ES-I3 (cell line): ENCODE data around the gene C5orf46.
"Not testable (repeated sequence)": the region's sequence is repeated elsewhere in the genome, so short reads cannot be mapped to it uniquely, and the experiment has no call there.

Experiments
- H3K36me3 ChIP-seq: 2 replicates; pipeline ENCODE4 v1.6.1; 2013; ENCODE audit warnings: mild to moderate bottlenecking, low read length, control low read depth, moderate library complexity; ENCODE audit not compliant: insufficient read depth
- H3K4me1 ChIP-seq: 2 replicates; pipeline ENCODE4 v1.6.1; 2013; ENCODE audit warnings: mild to moderate bottlenecking, control low read depth, low read length; ENCODE audit not compliant: insufficient read depth
- H3K9ac ChIP-seq: 2 replicates; pipeline ENCODE4 v1.6.1; 2013; ENCODE audit warnings: low read depth, mild to moderate bottlenecking, low read length, moderate library complexity
- H3K9me3 ChIP-seq: 2 replicates; pipeline ENCODE4 v1.6.1; 2013; ENCODE audit warnings: mild to moderate bottlenecking, low read length, moderate library complexity; ENCODE audit not compliant: control insufficient read depth, insufficient read depth

The C5orf46 gene

GRCh38 chr5:147879784-147880183 is 26.6 kb downstream of the C5orf46 start:
- no peak overlapping the region for H3K9ac ChIP-seq
- H3K36me3 ChIP-seq, result no peaks in the 10 kb centered on the region
- no peaks in the 10 kb centered on the region for H3K9me3 ChIP-seq
- H3K4me1 ChIP-seq, result peaks cover 36% of the 10 kb centered on the region

- Histone ChIP-seq H3K9ac (no peak within 1 kb of the TSS), H3K4me1 (peaks cover 36% of the 10 kb centered on the region), H3K36me3 (no peaks in the 10 kb centered on the region), H3K9me3 (no peaks in the 10 kb centered on the region)
Measured at GRCh38 chr5:147878066-147878759, 28.1 kb downstream of the C5orf46 start, which contains the start of gene SCGB3A2. TSS of gene SCGB3A2 (plus strand) at chr5:147878711. CDS start at chr5:147878804, 93 bp downstream.

- Histone ChIP-seq H3K9ac (no peak overlapping the region), H3K9me3 (no peaks in the 10 kb centered on the region), H3K4me1 (peaks cover 28% of the 10 kb centered on the region), H3K36me3 (peaks cover 6% of the 10 kb centered on the region)
Measured at GRCh38 chr5:147876626-147877025, 29.7 kb downstream of the C5orf46 start.

- Histone ChIP-seq H3K36me3 (peaks cover 8% of the 10 kb centered on the region), H3K9me3 (no peaks in the 10 kb centered on the region), H3K4me1 (peaks cover 28% of the 10 kb centered on the region), H3K9ac (no peak overlapping the region)
Measured at GRCh38 chr5:147876141-147876540, 30.2 kb downstream of the C5orf46 start.

- H3K9me3 ChIP-seq, result no peaks in the 10 kb centered on the region
- peaks cover 8% of the 10 kb centered on the region for H3K36me3 ChIP-seq
- peaks cover 28% of the 10 kb centered on the region for H3K4me1 ChIP-seq
- peak overlapping the region; percentile 44 for H3K9ac ChIP-seq
Measured at GRCh38 chr5:147874910-147875367, 31.4 kb downstream of the C5orf46 start.

GRCh38 chr5:147874118-147874875 is 32.0 kb downstream of the C5orf46 start:
- H3K9me3 ChIP-seq, result not testable (repeated sequence)
- Histone ChIP-seq H3K4me1 (peaks cover 28% of the 10 kb centered on the region), H3K36me3 (peaks cover 12% of the 10 kb centered on the region), H3K9ac (peak overlapping the region; percentile 44)

GRCh38 chr5:147872744-147873435 is 33.4 kb downstream of the C5orf46 start:
- Histone ChIP-seq H3K9ac (peak overlapping the region; percentile 85), H3K4me1 (peaks cover 26% of the 10 kb centered on the region), H3K36me3 (peaks cover 17% of the 10 kb centered on the region)
- not testable (repeated sequence) for H3K9me3 ChIP-seq

- Histone ChIP-seq H3K4me1 (peaks cover 18% of the 10 kb centered on the region), H3K36me3 (peaks cover 21% of the 10 kb centered on the region), H3K9ac (peak overlapping the region; percentile 79)
- H3K9me3 ChIP-seq, result not testable (repeated sequence)
Measured at GRCh38 chr5:147871980-147872549, 34.3 kb downstream of the C5orf46 start.

- not testable (repeated sequence) for H3K4me1 ChIP-seq, H3K9me3 ChIP-seq
- peak overlapping the region; percentile 42 for H3K9ac ChIP-seq
- H3K36me3 ChIP-seq, result peaks cover 21% of the 10 kb centered on the region
Measured at GRCh38 chr5:147869892-147870291, 36.4 kb downstream of the C5orf46 start.

- Histone ChIP-seq H3K4me1 (peaks cover 4% of the 10 kb centered on the region), H3K9ac (peak overlapping the region; percentile 42), H3K9me3 (no peaks in the 10 kb centered on the region), H3K36me3 (peaks cover 26% of the 10 kb centered on the region)
Measured at GRCh38 chr5:147869112-147869511, 37.2 kb downstream of the C5orf46 start.

GRCh38 chr5:147863454-147864158 is 42.7 kb downstream of the C5orf46 start:
- peaks cover 21% of the 10 kb centered on the region for H3K36me3 ChIP-seq
- H3K9me3 ChIP-seq, result no peaks in the 10 kb centered on the region
- no peak overlapping the region for H3K9ac ChIP-seq
- peaks cover 29% of the 10 kb centered on the region for H3K4me1 ChIP-seq

- Histone ChIP-seq H3K9ac (no peak overlapping the region), H3K36me3 (peaks cover 17% of the 10 kb centered on the region), H3K9me3 (no peaks in the 10 kb centered on the region), H3K4me1 (peaks cover 29% of the 10 kb centered on the region)
Measured at GRCh38 chr5:147860641-147861025, 45.7 kb downstream of the C5orf46 start.

GRCh38 chr5:147859962-147860640 is 46.2 kb downstream of the C5orf46 start:
- Histone ChIP-seq H3K9ac (no peak overlapping the region), H3K36me3 (peaks cover 17% of the 10 kb centered on the region), H3K4me1 (peaks cover 29% of the 10 kb centered on the region), H3K9me3 (no peaks in the 10 kb centered on the region)
